HG03354 (cell line): ENCODE measurements around the gene RB1.

Experiments
- ATAC-seq: cut with Tn5 transposase; IDR thresholded peaks from one replicate; pipeline ENCODE4 v1.9.1; 2021; ENCODE audit warnings: mild to moderate bottlenecking; ENCODE audit not compliant: unreplicated experiment, poor library complexity, severe bottlenecking

The RB1 gene

GRCh38 chr13:48486836-48487235 lies 183.3 kb downstream of the RB1 start:
- no peak for ATAC-seq

DNA sequence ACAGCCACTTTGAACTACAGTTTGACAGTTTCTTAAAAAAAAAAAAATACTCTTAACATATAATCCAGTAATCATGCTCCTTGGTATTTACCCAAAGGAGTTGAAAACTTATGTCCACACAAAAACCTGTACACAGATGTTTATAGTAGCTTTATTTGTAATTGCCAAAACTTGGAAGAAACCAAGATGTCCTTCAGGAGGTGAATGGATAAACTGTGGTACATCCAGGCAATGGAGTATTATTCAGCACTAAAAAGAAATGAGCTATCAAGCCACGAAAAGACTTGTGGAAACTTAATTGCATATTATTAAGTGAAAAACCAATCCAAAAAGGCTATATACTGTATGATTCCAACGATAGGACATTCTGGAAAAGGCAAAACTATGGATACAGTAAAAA lies 184.4 kb downstream of the RB1 start:
- no peak for ATAC-seq

DNA sequence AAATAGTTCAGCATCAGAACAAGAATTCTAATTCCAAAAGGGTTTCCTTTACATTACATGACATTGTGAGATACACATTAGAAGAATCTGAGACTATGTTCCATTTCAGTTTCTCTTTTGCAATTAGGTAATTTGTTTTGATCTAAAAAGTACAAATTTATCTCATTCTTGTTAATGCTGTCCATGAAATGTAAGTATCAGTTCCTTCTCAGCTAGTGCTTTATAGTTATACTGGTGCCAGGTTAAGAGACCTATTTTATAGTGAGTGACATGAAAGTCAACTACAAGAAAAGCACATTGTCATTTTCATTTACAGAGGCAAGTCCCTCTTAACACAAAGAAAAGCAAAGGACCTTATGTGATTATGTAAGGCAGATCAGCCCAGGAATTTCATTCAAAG lies 185.4 kb downstream of the RB1 start:
- no peak for ATAC-seq

DNA sequence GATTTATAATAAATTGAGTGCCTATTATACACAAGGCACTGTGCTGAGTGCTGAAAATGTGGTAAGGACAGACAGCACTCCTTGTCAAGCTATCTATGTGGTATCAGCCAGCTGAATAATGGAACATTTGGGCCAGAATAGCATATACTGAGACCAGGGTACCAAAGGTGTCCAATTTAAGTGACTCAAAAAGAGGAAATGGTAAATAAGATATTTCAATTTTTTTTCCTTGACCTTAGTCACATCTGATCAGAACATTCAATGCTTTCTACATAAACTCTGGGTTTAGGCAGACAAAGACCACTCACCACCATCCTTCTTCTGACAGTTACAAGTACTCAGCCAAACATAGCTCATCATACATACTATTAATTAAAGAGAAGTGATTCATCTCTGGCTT lies 186.1 kb downstream of the RB1 start:
- ATAC-seq = no peak

GRCh38 chr13:48490241-48490640 lies 186.7 kb downstream of the RB1 start:
- ATAC-seq = no peak

DNA sequence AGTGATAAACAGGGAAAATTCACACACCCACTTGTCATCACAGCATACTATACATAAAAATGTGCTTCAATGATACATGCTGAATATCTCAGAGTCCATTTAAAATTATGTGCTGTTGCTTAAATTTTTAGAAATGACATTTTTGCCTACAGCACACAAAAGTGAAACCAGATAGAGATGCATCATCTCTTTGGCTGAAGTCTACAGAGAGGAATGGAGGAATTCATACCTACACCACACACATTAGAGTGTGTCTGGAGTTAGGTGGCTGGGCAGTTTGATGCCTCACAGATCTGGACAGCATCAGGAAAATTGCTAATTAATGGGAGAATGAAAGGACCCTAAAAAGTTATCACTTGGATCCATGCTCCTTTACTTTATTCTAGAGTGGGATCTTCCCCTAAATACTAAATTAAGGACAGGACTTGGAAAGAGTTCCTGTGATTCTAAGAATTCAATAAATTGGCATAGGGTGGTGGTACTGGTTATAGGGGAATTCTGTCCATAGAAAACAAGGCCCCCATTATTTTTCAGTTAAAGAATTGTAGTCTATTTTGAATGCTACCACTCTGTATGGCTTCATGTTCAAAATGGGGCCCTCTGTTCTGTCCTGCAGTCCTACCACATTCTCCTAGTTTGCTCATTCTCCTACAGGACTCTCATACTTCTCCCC lies 188.0 kb downstream of the RB1 start:
- no peak for ATAC-seq

DNA sequence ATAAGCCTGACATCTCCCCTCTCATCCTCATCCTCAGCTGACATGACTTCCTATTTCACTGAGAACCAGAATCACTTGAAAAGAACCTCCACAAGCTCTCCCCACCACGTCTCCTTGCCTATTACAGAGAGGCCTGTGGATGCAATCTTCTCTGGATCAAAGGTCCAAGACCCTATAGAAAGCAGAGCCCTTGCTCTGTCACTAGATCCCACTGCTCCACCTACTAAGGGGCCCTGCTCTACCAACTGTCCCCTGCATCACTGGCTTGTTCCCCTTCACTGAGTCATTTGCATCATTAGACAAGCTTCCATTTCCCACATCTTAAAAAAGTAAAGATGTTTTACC lies 188.5 kb downstream of the RB1 start:
- ATAC-seq = peak; percentile 74

DNA sequence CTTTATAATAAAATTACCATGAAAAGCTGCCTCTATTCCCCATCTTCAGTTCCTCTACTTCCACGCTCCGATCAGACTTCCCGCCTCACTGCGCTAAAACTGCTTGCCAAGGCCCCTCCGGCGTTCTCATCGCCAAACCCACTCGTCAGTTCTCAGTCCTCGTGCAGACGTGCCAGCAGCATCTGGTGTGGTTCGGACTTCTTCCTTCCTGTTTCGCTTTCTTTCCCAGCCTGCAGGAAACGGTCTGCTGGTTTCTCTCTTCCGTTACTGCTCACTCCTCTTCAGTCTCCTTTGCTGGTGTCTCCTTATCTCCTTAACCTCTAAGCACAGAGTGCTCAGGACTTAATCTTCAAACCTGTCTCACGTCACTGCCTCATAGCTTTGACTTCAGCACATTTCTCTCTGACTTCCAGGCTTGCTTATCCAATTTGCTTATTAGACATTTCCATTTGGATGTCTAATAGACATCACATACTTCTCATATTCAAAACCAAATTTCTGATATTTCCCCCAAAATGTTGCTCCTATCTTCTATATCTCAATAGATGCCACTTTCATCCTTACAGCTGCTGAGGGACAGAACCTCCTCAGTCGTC lies 189.0 kb downstream of the RB1 start:
- ATAC-seq = peak; percentile 87

DNA sequence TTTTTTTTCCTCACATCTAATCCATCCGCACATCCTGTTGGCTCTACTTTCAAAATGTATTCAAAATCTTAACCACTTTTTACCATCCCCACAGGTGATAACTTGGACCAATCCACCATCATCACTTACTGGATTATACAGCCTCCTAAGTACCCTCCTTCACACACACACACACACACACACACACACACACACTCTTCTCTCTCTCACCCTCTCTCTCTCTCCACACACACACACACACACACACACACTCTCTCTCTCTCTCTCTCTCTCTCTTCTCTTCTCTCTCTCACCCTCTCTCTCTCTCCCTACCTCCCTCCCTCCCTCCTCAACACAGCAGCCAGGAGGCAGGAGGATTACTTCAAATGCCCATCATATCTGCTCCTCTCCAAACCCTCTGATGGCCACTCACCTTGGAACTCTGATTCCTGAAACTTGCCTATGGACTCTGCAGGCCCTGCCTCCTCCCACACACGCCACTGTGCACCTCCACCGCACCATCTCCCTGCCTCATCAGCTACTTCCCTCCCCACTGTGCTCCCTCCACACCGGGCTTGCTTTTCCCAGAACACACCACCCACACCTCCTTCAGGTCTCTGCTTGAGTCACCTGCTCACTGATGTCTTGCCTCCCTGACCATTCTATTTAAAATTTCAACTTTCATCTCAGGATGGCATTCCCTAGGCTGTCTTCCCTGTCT lies 189.7 kb downstream of the RB1 start:
- ATAC-seq = no peak

DNA sequence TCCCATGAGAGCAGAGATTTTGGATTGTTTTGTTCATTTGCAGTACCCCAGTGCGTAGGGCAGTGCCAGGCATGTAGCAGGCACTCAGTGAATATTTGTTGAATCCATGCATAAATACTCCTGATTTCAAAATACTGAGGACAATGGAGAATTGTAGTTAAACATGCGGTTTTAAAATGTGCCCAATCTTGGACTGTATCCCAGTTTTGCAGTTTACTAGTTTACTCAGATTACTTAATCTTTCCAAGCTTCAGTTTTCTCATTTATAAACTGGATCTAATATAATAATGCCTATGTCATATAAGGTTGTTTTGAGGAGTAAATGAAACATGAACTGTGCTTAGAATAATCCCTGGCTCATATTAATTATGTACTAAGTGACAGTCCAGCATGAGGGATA lies 190.3 kb downstream of the RB1 start:
- no peak for ATAC-seq

DNA sequence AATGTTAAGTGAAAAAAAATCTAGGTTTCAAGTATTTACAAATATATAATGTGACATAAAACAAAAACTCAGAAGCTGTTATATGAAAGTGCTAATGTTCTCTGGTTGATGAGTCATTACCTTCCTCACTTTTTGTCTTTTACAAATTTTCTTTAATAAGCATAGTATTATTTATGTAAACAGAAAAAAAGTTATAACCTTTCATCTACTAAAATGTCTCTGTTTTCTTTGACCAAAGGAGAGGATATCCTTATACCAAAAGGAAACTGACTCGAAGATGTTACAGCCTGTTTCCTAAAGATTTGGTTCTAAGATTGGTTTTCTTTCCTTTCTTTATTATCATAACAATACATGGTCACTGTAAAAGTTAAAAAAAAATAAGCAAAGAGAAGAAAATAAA lies 191.3 kb downstream of the RB1 start:
- ATAC-seq = no peak

GRCh38 chr13:48496271-48497161 lies 193.0 kb downstream of the RB1 start:
- no peak for ATAC-seq

DNA sequence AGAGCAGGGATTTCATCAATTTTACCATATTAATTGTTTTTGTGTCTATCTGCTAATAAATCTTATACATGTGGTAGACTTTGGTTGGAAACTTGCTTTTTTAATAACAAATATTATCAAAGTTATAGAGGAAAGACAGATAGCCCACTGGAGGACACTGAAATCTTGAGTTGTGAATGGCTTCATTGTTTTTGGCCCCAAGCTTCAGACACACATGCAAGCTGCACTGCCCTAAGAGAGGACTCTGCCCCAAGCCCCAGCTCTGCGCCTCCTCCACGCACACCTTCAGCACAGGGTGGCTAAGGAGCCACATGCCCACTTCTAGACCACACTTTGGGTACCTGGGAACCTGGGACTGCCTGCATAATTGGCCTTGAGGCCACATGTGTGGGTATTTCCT lies 194.1 kb downstream of the RB1 start:
- no peak for ATAC-seq

GRCh38 chr13:48500652-48501197 lies 197.2 kb downstream of the RB1 start:
- ATAC-seq = peak; percentile 37

GRCh38 chr13:48501705-48502104 lies 198.2 kb downstream of the RB1 start:
- peak; percentile 38 for ATAC-seq

- no peak for ATAC-seq
Measured at GRCh38 chr13:48502601-48503319, 199.2 kb downstream of the RB1 start.

DNA sequence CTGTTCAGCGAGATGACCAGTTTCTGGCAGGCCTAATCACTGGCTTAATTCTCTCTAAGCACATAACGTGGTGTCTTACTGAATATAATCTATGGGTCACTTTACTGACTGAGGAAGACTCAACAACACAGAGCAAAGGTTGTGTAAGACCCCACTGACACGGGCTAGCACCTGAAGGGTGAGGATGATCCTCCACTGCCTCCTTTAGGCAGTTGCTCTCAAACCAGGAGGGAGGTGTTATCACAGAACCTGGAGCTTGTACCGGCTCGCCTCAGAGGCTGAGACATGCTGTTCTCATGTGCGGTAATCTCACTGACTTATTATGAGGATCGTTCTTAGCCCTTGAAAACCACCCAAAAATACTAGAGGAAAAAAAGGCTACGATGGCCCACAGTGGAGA lies 201.1 kb downstream of the RB1 start:
- ATAC-seq = no peak

GRCh38 chr13:48505012-48505411 lies 201.5 kb downstream of the RB1 start:
- no peak for ATAC-seq

GRCh38 chr13:48505597-48506091 lies 202.1 kb downstream of the RB1 start:
- ATAC-seq = peak; percentile 84
